T-cell (primary cell): Measurements from ENCODE around the gene CECR2. TPM values are rescaled to one million over a fixed set of nuclear protein-coding genes. Genes with fewer than 3 reads are reported as not detected.

Source experiments
- ATAC-seq, 4 experiments: fragments of 200-7000 bp in 3 of 4; fragments of 150-1000 bp in 1 of 4; cut with Tn5 transposase; replicated peaks in 1 of 4; 1 replicate in 3 of 4; 2 replicates in 1 of 4; pipeline ENCODE4 v1.10.0; 2021; ENCODE audit warnings: moderate library complexity in 3 of 4, mild to moderate bottlenecking in 2 of 4, moderate number of reproducible peaks in 1 of 4
- CTCF ChIA-PET, 2 donors: fragments of 300-600 bp; sonication (Branson Sonifier 250); formaldehyde crosslinking; loops; one replicate each; lab custom pipeline; 2022; ENCODE audit warnings: antibody characterized with exemption in 2 of 2; lab: Charles Lee
- POLR2A ChIA-PET, 2 donors: fragments of 300-600 bp; sonication (Branson Sonifier 250); formaldehyde crosslinking; loops; one replicate each; lab custom pipeline; 2022; ENCODE audit warnings: antibody characterized with exemption in 2 of 2; lab: Charles Lee
- DNase-seq, 35 experiments: peaks; one replicate each; pipeline versions ENCODE4 v3.0.0 to v3.0.0-alpha.2; 2013 to 2023
- H3K27ac ChIP-seq: one replicate; pipeline ENCODE4 v1.5.1; 2013; ENCODE audit warnings: low read length
- H3K27me3 ChIP-seq, 2 experiments: replicated peaks in 1 of 2; 1 replicate in 1 of 2; 2 replicates in 1 of 2; pipeline versions ENCODE4 v1.6.1 to v1.7.0; 2013; ENCODE audit warnings: low read length in 1 of 2, mixed read lengths in 1 of 2; ENCODE audit not compliant: control insufficient read depth in 2 of 2, insufficient read depth in 2 of 2; ENCODE audit errors: extremely low read depth in 1 of 2
- H3K36me3 ChIP-seq, 2 donors: 1 replicate in 1 of 2; 2 replicates in 1 of 2; pipeline versions ENCODE4 v1.6.1 to v1.7.0; 2013; ENCODE audit warnings: low read length in 1 of 2; ENCODE audit not compliant: control insufficient read depth in 2 of 2, insufficient read depth in 1 of 2; ENCODE audit errors: extremely low read depth in 1 of 2
- H3K4me1 ChIP-seq, 2 experiments: 1 replicate in 1 of 2; 2 replicates in 1 of 2; pipeline versions ENCODE4 v1.6.1 to v1.7.0; 2013; ENCODE audit warnings: low read length in 2 of 2, mixed read lengths in 1 of 2; ENCODE audit not compliant: insufficient read depth in 2 of 2, control insufficient read depth in 1 of 2; ENCODE audit errors: extremely low read depth in 1 of 2
- H3K4me3 ChIP-seq, 2 donors: 1 replicate in 1 of 2; 2 replicates in 1 of 2; pipeline versions ENCODE4 v1.5.1 to v1.7.0; 2013; ENCODE audit warnings: mild to moderate bottlenecking in 2 of 2, low read length in 1 of 2, moderate library complexity in 1 of 2; ENCODE audit not compliant: control insufficient read depth in 1 of 2; ENCODE audit errors: extremely low read depth in 1 of 2
- H3K9me3 ChIP-seq: 2 replicates; pipeline ENCODE4 v1.7.0; 2013
- H3K27ac Mint-ChIP-seq, 2 donors: one replicate each; pipeline ENCODE4 v1.8.0; 2020 to 2021; ENCODE audit warnings: mild to moderate bottlenecking in 2 of 2, mixed read lengths in 2 of 2
- H3K27me3 Mint-ChIP-seq, 2 donors: one replicate each; pipeline ENCODE4 v1.8.0; 2021 to 2022; ENCODE audit warnings: mixed read lengths in 2 of 2
- H3K36me3 Mint-ChIP-seq: one replicate; pipeline ENCODE4 v1.8.0; 2021; ENCODE audit warnings: mixed read lengths
- H3K4me1 Mint-ChIP-seq, 3 donors: one replicate each; pipeline ENCODE4 v1.8.0; 2020 to 2022; ENCODE audit warnings: mixed read lengths in 3 of 3, mild to moderate bottlenecking in 1 of 3
- H3K4me3 Mint-ChIP-seq, 3 donors: one replicate each; pipeline ENCODE4 v1.8.0; 2020 to 2022; ENCODE audit warnings: mild to moderate bottlenecking in 3 of 3, mixed read lengths in 3 of 3, moderate library complexity in 3 of 3
- H3K9me3 Mint-ChIP-seq, 3 donors: one replicate each; pipeline ENCODE4 v1.8.0; 2020 to 2022; ENCODE audit warnings: mixed read lengths in 3 of 3
- WGBS: methylation state at CpG from one replicate; pipeline ENCODE4 v1.1.5; 2013; ENCODE audit warnings: missing lambda C conversion rate; ENCODE audit not compliant: insufficient coverage; 5-methylcytosine and 5-hydroxymethylcytosine counted together
- total RNA-seq, 35 experiments: library from RNA in 6 of 35; stranded (reverse) in 6 of 35; fragments of 120-200 nt in 1 of 35; gene quantifications; one replicate each; pipeline versions ENCODE4 v1.2.1 to v1.2.4 and lab custom pipeline; 2013 to 2026

Gene CECR2
- total RNA-seq, 5 donors from 2014 or later (not counting 1 experiment from before 2014, with no cell fraction given): 0.09 to 1.1 (median 0.50) TPM; not detected in 1

DNA sequence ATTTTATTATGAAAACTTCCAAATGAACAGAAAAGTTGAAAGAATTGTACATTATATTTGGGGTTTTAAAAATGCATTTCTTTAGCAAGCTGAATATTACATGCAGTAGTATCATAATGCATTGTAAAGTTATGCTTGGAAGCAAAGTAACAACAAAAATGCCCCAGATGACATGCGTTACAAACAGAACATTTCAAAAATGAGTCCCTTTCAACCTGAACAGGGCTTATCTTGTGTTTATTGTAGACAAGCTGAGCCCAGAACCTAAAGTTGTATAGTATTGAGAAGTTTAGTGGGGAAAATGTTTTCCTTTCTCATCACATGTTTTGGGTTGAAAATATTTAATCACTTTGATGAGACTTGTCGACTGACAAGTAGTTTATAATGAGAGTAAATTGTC, 68.8 kb downstream of the CECR2 start:
- H3K9me3 Mint-ChIP-seq: no peaks in the 10 kb centered on the region

DNA sequence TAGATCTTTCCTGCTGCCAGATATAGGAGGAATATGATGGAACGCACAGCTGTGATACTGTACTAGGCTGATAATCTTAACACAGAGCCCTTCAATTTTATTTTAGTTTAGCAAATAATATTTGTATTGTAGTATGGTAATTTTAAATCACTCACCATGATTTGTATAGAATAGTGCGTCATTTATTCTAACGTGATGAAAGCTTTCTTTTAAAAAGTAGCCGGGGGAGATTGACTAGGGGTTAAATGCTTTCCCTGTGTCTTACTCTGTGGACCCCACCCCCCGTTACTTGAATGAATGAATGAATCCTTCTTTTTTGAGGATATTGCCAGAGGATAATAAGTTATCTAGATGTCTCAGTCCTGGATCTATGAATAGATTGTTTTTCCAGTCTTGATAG, 72.1 kb downstream of the CECR2 start:
- no peaks in the 10 kb centered on the region for H3K9me3 Mint-ChIP-seq
- Histone ChIP-seq H3K27me3 (peaks cover 0 to 13% of the 10 kb centered on the region in 2 experiments), H3K4me1 (no peaks in the 10 kb centered on the region), H3K27ac (no peak overlapping the region), H3K36me3 (no peaks in the 10 kb centered on the region), H3K4me3 (no peak overlapping the region), H3K9me3 (no peaks in the 10 kb centered on the region)
- no peak overlapping the region for H3K4me3 Mint-ChIP-seq
- no peak for ATAC-seq
- whole genome bisulfite sequencing: 100% methylated on average over 1 of the region's 5 CpGs
- DNase-seq: no peak
- no peak overlapping the region for H3K27ac Mint-ChIP-seq
- ChIA-PET POLR2A (no interaction called here), CTCF (no interaction called here)
- H3K4me1 Mint-ChIP-seq: no peaks in the 10 kb centered on the region
- no peaks in the 10 kb centered on the region for H3K36me3 Mint-ChIP-seq
- peaks cover 6 to 14% of the 10 kb centered on the region in 2 donors for H3K27me3 Mint-ChIP-seq

More for the DNA sequence above, 68.8 kb downstream of the CECR2 start:
- peaks cover 6 to 9% of the 10 kb centered on the region in 2 donors for H3K27me3 Mint-ChIP-seq
- no peaks in the 10 kb centered on the region for H3K36me3 Mint-ChIP-seq
- no peak overlapping the region for H3K4me3 Mint-ChIP-seq
- Histone ChIP-seq H3K4me1 (no peaks in the 10 kb centered on the region), H3K9me3 (no peaks in the 10 kb centered on the region), H3K4me3 (no peak overlapping the region), H3K27ac (no peak overlapping the region), H3K27me3 (peaks cover 0 to 9% of the 10 kb centered on the region in 2 experiments), H3K36me3 (no peaks in the 10 kb centered on the region)
- H3K27ac Mint-ChIP-seq: no peak overlapping the region
- CTCF ChIA-PET: no interaction called here
- ATAC-seq: no peak
- no peaks in the 10 kb centered on the region for H3K4me1 Mint-ChIP-seq
- POLR2A ChIA-PET: no interaction called here
- no CpG with 5 or more reads among the region's 2 CpGs for WGBS
- DNase-seq: no peak

DNA sequence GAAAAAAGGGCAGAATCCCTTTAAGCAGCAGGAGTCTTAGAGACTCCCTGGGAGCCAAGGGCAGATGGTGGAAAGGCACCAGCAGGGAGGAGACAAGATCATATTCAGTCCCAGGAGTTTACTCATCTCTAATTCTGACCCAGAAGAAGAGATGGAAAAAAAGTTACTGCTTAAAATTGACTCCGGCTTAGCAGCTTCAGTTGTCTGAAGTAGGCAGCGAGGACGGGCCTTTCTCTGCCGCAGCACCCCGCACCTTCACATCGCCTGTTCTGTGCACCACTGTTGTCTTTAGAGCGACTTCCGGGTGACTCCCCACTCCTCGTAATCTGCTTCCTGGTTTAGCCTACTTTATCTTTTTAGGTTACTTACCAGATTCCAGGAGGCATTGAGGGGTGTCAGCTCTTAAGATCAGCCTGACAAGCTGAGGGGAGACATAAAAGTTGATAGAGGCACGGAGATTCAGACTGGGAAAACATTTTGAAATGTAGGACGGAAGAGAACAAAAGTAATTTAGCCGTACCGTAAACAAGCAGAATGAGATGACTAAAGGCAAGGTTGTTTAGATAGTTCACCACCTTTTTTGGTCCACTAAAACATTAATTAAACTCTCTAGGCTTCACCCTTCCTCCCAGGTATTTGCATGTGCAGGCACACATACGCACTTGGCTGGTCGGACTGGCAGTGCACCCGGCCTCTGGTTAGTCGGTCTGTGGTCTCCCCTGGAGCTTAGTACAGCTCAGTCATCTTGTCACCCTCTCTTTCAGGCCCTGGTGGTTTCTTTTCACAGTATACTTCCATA, 74.3 kb downstream of the CECR2 start:
- ChIA-PET CTCF (no interaction called here), POLR2A (interaction anchor here in 1 of 2 donors (0.7 kb wide), 1 partner anchor 37 kb away, joined by 3 read pairs; no protein-coding TSS in a partner anchor)
- ATAC-seq (no peak), DNase-seq (no peak)
- Mint-ChIP-seq H3K36me3 (no peaks in the 10 kb centered on the region), H3K4me3 (no peak overlapping the region), H3K27ac (no peak overlapping the region), H3K9me3 (no peaks in the 10 kb centered on the region), H3K27me3 (peaks cover 0 to 8% of the 10 kb centered on the region in 2 donors), H3K4me1 (no peaks in the 10 kb centered on the region)
- H3K4me1 ChIP-seq: no peaks in the 10 kb centered on the region
- WGBS: 86% methylated on average over 8 of the region's 17 CpGs
- peaks cover 0 to 9% of the 10 kb centered on the region in 2 experiments for H3K27me3 ChIP-seq
- no peaks in the 10 kb centered on the region for H3K36me3 ChIP-seq
- H3K9me3 ChIP-seq: no peaks in the 10 kb centered on the region
- no peak overlapping the region for H3K4me3 ChIP-seq
- no peak overlapping the region for H3K27ac ChIP-seq

DNA sequence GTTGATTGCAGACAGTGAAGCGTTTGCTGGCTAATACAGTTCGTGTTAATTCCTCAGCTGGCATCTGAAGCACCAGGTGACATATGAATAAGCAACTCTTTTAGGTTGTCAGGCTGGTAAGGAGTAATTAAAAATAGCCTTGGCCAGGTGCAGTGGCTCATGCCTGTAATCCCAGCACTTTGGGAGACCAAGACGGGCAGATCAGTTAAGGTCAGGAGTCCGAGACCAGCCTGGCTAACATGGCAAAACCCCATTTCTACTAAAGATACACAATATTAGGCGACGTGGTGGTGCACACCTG, 74.9 kb downstream of the CECR2 start:
- Mint-ChIP-seq H3K27ac (no peak overlapping the region), H3K9me3 (no peaks in the 10 kb centered on the region), H3K4me1 (no peaks in the 10 kb centered on the region), H3K27me3 (peaks cover 0 to 8% of the 10 kb centered on the region in 2 donors), H3K36me3 (no peaks in the 10 kb centered on the region), H3K4me3 (no peak overlapping the region)
- 83% methylated on average over 3 of the region's 6 CpGs for WGBS
- CTCF ChIA-PET: no interaction called here
- no peak for DNase-seq
- Histone ChIP-seq H3K4me3 (no peak overlapping the region), H3K4me1 (no peaks in the 10 kb centered on the region), H3K27ac (no peak overlapping the region), H3K36me3 (no peaks in the 10 kb centered on the region), H3K27me3 (peaks cover 0 to 9% of the 10 kb centered on the region in 2 experiments), H3K9me3 (no peaks in the 10 kb centered on the region)
- no peak for ATAC-seq
- POLR2A ChIA-PET: interaction anchor here in 1 of 2 donors (0.7 kb wide), 1 partner anchor 37 kb away, joined by 3 read pairs; no protein-coding TSS in a partner anchor

DNA sequence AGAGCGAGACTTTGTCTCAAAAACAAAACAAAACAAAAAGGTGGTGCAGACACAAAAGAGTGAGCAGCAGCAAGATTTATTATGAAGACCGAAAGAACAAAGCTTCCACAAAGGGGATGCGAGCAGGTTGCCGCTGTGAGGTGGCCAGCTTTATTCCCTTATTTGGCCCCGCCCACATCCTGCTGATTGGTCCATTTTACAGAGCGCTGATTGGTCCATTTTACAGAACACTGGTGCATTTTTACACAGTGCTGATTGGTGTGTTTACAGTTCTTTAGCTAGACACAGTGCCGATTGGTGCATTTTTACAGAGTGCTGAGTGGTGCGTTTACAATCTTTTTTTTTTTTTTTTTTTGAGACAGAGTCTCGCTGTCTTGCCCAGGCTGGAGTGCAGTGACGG, 77.4 kb downstream of the CECR2 start:
- no peaks in the 10 kb centered on the region for H3K4me1 ChIP-seq
- Mint-ChIP-seq H3K27me3 (peaks cover 4 to 8% of the 10 kb centered on the region in 2 donors), H3K4me1 (no peaks in the 10 kb centered on the region), H3K27ac (no peak overlapping the region), H3K36me3 (no peaks in the 10 kb centered on the region), H3K9me3 (no peaks in the 10 kb centered on the region), H3K4me3 (no peak overlapping the region)
- no peaks in the 10 kb centered on the region for H3K9me3 ChIP-seq
- no peaks in the 10 kb centered on the region for H3K36me3 ChIP-seq
- no peak overlapping the region for H3K27ac ChIP-seq
- CTCF ChIA-PET: no interaction called here
- H3K4me3 ChIP-seq: no peak overlapping the region
- ATAC-seq: no peak
- no peak for DNase-seq
- POLR2A ChIA-PET: no interaction called here
- H3K27me3 ChIP-seq: peaks cover 0 to 9% of the 10 kb centered on the region in 2 experiments
- 83% methylated on average over 9 of the region's 10 CpGs for WGBS

DNA sequence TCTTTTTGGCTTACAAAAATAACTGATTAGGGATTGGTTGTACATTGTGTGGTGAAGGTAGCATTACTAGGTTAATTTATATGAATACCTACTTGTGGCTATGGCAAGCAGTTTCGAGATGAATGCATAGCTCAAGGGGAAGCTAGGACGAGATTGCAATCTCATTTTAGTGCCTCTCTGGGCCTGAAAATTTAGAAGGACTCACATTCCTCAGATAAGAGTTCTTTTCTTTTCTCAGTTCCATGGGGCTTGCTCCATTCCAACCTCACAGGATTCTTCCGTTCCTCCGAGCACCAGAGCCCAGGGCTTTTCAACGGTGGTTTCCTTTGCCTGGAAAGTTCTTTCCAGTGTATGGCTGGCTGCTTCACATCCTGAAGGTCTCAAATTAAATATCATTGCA, 82.1 kb downstream of the CECR2 start:
- no peak overlapping the region for H3K4me3 ChIP-seq
- DNase-seq (no peak), ATAC-seq (no peak)
- Mint-ChIP-seq H3K9me3 (no peaks in the 10 kb centered on the region), H3K4me1 (no peaks in the 10 kb centered on the region), H3K27me3 (peaks cover 0 to 4% of the 10 kb centered on the region in 2 donors), H3K4me3 (no peak overlapping the region), H3K36me3 (no peaks in the 10 kb centered on the region), H3K27ac (no peak overlapping the region)
- no peaks in the 10 kb centered on the region for H3K27me3 ChIP-seq
- H3K4me1 ChIP-seq: no peaks in the 10 kb centered on the region
- 81% methylated on average over 3 of the region's 5 CpGs for WGBS
- POLR2A ChIA-PET: no interaction called here
- H3K27ac ChIP-seq: no peak overlapping the region
- CTCF ChIA-PET: no interaction called here
- no peaks in the 10 kb centered on the region for H3K36me3 ChIP-seq
- no peaks in the 10 kb centered on the region for H3K9me3 ChIP-seq
